ENCODE results near the gene FLRT1. TPM values are rescaled to one million over a fixed set of nuclear protein-coding genes. Genes with fewer than 3 reads are reported as not detected.

FLRT1 gene
- total RNA-seq, 4 donors from 2014 or later = 0.08 to 0.62 (median 0.15) TPM; not detected in 1

- no peak for DNase-seq (ENCODE audit: low spot score in 2 of 2)
- intact Hi-C loops (cut with DNase I; ENCODE audit: low total_unique reads) = no loop called here
- H3K4me3 ChIP-seq (ENCODE audit: low read depth, poor library complexity, severe bottlenecking) = no peak overlapping the region
- 91 to 93% methylated on average over 20 of the region's 20 CpGs for WGBS, 2 donors
- TF ChIP-seq, protein P1, sequence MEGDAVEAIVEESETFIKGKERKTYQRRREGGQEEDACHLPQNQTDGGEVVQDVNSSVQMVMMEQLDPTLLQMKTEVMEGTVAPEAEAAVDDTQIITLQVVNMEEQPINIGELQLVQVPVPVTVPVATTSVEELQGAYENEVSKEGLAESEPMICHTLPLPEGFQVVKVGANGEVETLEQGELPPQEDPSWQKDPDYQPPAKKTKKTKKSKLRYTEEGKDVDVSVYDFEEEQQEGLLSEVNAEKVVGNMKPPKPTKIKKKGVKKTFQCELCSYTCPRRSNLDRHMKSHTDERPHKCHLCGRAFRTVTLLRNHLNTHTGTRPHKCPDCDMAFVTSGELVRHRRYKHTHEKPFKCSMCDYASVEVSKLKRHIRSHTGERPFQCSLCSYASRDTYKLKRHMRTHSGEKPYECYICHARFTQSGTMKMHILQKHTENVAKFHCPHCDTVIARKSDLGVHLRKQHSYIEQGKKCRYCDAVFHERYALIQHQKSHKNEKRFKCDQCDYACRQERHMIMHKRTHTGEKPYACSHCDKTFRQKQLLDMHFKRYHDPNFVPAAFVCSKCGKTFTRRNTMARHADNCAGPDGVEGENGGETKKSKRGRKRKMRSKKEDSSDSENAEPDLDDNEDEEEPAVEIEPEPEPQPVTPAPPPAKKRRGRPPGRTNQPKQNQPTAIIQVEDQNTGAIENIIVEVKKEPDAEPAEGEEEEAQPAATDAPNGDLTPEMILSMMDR (IDR thresholded peaks at IDR 0.05) = no peak
- TF ChIP-seq POLR2A (IDR thresholded peaks at IDR 0.05) = no peak
Observed at GRCh38 chr11:64023712-64024710, 11.7 kb upstream of the FLRT1 start.

DNA sequence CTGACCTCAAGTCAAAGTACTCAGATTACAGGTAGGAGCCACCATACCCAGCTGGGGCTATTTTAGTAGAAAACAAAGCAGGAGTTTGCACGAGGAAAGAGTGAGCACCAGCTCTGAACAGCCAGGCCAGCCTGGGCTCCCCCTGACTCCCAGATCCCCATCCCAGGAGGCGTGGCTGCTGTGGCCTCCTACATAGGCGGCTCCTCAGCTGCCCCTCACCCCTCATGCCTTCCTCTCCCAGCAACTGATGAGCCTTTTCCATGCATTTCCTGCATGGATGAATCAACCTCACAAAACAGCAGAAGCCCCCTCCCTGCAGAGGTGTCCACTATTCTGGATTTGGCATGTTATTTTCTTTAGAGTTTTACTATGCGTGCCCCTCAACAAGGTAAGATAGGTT is 10.5 kb upstream of the FLRT1 start:
- WGBS, 2 donors = 80 to 84% methylated on average over 4 of the region's 4 CpGs
- intact Hi-C loops (cut with DNase I; ENCODE audit: low total_unique reads) = no loop called here
- TF ChIP-seq, protein P1 (IDR thresholded peaks at IDR 0.05) = no peak
- no peak overlapping the region for H3K4me3 ChIP-seq (ENCODE audit: low read depth, poor library complexity, severe bottlenecking)
- DNase-seq (ENCODE audit: low spot score in 2 of 2) = no peak

DNA sequence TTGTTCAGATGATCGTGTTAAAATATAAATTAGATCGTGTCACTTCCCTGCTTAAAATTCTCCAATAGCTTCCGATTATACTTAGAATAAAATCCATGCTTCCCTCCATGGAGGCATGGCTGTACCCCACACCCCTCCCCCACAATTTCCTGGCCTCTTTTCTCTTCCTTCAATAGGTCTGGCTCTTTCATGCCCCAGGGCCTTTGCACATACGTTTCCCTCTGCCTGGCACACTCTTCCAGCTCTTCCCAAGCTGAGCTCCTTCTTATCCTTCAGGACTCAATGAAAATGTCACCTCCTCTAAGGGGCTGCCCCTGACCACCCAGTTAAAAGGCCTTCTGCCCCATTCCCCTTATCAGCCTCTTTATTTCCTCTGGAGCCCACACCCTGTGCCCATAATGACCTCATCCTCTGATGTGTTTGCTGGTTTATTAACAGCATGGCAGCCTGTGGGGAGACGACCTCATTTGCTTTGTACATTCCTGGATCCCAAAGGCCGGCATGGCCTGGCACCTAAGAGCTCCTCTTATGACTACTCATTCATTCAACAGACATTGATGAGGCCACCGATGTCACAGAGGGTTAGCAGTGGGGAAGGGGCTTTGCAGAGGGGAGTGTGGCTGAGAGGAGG is 9.0 kb upstream of the FLRT1 start:
- 84 to 88% methylated on average over 7 of the region's 7 CpGs for whole genome bisulfite sequencing, 2 donors
- intact Hi-C loops (cut with DNase I; ENCODE audit: low total_unique reads) = no loop called here
- no peak for TF ChIP-seq POLR2A (IDR thresholded peaks at IDR 0.05)
- TF ChIP-seq, protein P1 (IDR thresholded peaks at IDR 0.05) = no peak

DNA sequence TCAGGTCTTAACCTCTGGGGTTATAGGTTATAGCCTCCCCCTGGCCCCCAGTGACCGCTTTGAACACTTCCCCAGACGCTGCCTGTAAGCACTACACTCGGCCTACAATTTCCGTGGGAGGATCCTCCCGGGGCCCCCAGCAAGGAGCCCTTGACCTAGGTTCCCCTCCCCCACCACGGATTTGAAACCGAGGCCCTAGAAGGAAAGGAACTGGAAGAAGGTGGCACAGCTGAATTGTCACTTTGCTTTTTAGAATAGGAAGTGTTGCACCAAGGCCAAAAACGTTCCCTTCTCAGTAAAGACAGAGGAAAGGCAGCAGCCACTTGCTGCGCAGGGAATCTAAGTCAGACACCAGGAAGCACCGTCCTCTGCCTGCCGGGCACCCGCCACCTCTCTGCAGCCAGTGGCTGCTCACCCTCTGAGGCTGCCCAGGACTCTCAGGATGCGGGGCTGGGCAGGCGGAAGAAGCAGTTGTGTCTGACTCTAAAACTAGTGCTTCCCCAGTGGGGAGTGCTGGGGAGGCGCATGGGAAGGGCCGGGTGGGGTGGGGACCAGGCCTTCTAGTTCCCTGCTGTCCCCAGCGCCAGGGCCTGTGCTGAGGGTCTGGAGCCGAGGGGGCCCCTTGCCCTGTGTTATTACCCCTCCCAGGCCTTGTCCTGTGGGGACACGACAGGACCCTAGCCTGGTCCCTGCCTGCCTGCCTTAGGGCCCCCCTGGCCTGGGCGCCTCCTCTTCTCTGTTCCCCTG is 7.9 kb upstream of the FLRT1 start:
- intact Hi-C loops (cut with DNase I; ENCODE audit: low total_unique reads) = no loop called here
- WGBS, 2 donors = 66 to 67% methylated on average over 20 of the region's 20 CpGs
- TF ChIP-seq POLR2A (IDR thresholded peaks at IDR 0.05) = no peak
- TF ChIP-seq, protein P1 (IDR thresholded peaks at IDR 0.05) = no peak
- H3K4me3 ChIP-seq (ENCODE audit: low read depth, poor library complexity, severe bottlenecking) = no peak overlapping the region
- DNase-seq (ENCODE audit: low spot score in 2 of 2) = no peak

More for the DNA sequence above, 9.0 kb upstream of the FLRT1 start:
- no peak for DNase-seq (ENCODE audit: low spot score in 2 of 2)
- H3K4me3 ChIP-seq (ENCODE audit: low read depth, poor library complexity, severe bottlenecking) = no peak overlapping the region

- intact Hi-C loops (cut with DNase I; ENCODE audit: low total_unique reads) = no loop called here
- DNase-seq (ENCODE audit: low spot score in 2 of 2) = no peak
- TF ChIP-seq, protein P1 (IDR thresholded peaks at IDR 0.05) = no peak
- no peak for TF ChIP-seq POLR2A (IDR thresholded peaks at IDR 0.05)
- 16 to 18% methylated on average over 20 to 22 of the region's 22 CpGs for WGBS, 2 donors
- no peak overlapping the region for H3K4me3 ChIP-seq (ENCODE audit: low read depth, poor library complexity, severe bottlenecking)
Observed at GRCh38 chr11:64028398-64029115, 7.2 kb upstream of the FLRT1 start.

All from lower leg skin (tissue), 4 donors.